HCT116 (cell line): Measurements from ENCODE around the gene CC2D2B. TPM values are rescaled to one million over a fixed set of nuclear protein-coding genes. Genes with fewer than 3 reads are reported as not detected.

ENCODE experiments used
- ATAC-seq: fragments of 200-7000 bp; cut with Tn5 transposase; 2 replicates; pipeline ENCODE4 v1.9.1; 2020; ENCODE audit warnings: mild to moderate bottlenecking, moderate library complexity
- BruUV-seq: library from RNA; stranded (reverse); fragments of 400-500 nt; replicated peaks from 2 replicates; lab custom pipeline; 2021; lab: Mats Ljungman, UMichigan
- CTCF ChIA-PET: fragments of 300-600 bp; sonication (Branson Sonifier 250); formaldehyde crosslinking; loops from one replicate; lab custom pipeline; 2021; ENCODE audit warnings: antibody characterized with exemption; lab: Charles Lee
- POLR2A ChIA-PET: fragments of 300-600, 350-600 bp; sonication (Branson Sonifier 250); formaldehyde crosslinking; loops from one replicate; lab custom pipeline; 2021; ENCODE audit warnings: antibody characterized with exemption; lab: Charles Lee
- RAD21 ChIA-PET, 2 experiments: fragments of 300-600 bp; sonication (Branson Sonifier 250); formaldehyde crosslinking; loops; one replicate each; lab custom pipeline; 2023; ENCODE audit warnings: low total read pairs in 2 of 2; ENCODE audit not compliant: uncharacterized antibody in 2 of 2, unreplicated experiment in 2 of 2, low non-redundant PET in 1 of 2; lab: Charles Lee
- DNase-seq: peaks from one replicate; pipeline ENCODE4 v3.0.0-alpha.2; 2010; ENCODE audit warnings: low read depth, low spot score
- H2AFZ ChIP-seq: fragments of 200-600 bp; shearing (Covaris generic), sonication (generic); 2 replicates; pipeline ENCODE4 v1.6.1; 2017; ENCODE audit warnings: low read depth, mixed run types, mixed read lengths, antibody characterized with exemption, low read length; ENCODE audit not compliant: poor library complexity, severe bottlenecking
- H3K27ac ChIP-seq: 2 replicates; pipeline ENCODE4 v1.5.1; 2012; ENCODE audit warnings: low read depth, low read length
- H3K27me3 ChIP-seq: fragments of 200-600 bp; sonication (generic); 2 replicates; pipeline ENCODE4 v1.6.1; 2016; ENCODE audit warnings: mixed run types, low read length, mixed read lengths; ENCODE audit not compliant: insufficient read depth
- H3K36me3 ChIP-seq, 2 experiments: fragments of 200-500 bp in 1 of 2; fragments of 200-600 bp in 1 of 2; sonication (Bioruptor generic) in 1 of 2; sonication (generic) in 1 of 2; 2 replicates each; pipeline versions ENCODE4 v1.5.1 to v1.6.1; 2014 to 2016; ENCODE audit warnings: low read length in 2 of 2, inconsistent platforms in 1 of 2, mixed read lengths in 1 of 2, mixed run types in 1 of 2; ENCODE audit not compliant: insufficient read depth in 2 of 2, control insufficient read depth in 1 of 2
- H3K4me1 ChIP-seq, 2 experiments: fragments of 200-600 bp in 1 of 2; sonication (generic) in 1 of 2; 2 replicates each; pipeline versions ENCODE4 v1.5.1 to v1.6.1; 2012 to 2017; ENCODE audit warnings: low read length in 2 of 2, inconsistent platforms in 1 of 2, mild to moderate bottlenecking in 1 of 2, mixed read lengths in 1 of 2, mixed run types in 1 of 2, moderate library complexity in 1 of 2; ENCODE audit not compliant: insufficient read depth in 2 of 2, control insufficient read depth in 1 of 2
- H3K4me2 ChIP-seq: fragments of 200-600 bp; sonication (generic); 2 replicates; pipeline ENCODE4 v1.6.1; 2017; ENCODE audit warnings: mixed run types, low read length, mixed read lengths
- H3K4me3 ChIP-seq, 2 experiments: fragments of 200-600 bp in 1 of 2; sonication (generic) in 1 of 2; replicated peaks in 1 of 2; 2 replicates each; pipeline ENCODE4 v1.5.1; 2011 to 2016; ENCODE audit warnings: low read length in 2 of 2, control low read depth in 1 of 2, low read depth in 1 of 2, mild to moderate bottlenecking in 1 of 2, mixed read lengths in 1 of 2, mixed run types in 1 of 2
- H3K79me2 ChIP-seq: fragments of 200-600 bp; sonication (generic); 2 replicates; pipeline ENCODE4 v1.6.1; 2017; ENCODE audit warnings: mild to moderate bottlenecking, mixed run types, low read length, moderate library complexity, mixed read lengths; ENCODE audit not compliant: insufficient read depth
- H3K9ac ChIP-seq: fragments of 200-600 bp; sonication (generic); 2 replicates; pipeline ENCODE4 v1.6.1; 2016; ENCODE audit warnings: low read length, mixed read lengths
- H3K9me2 ChIP-seq: fragments of 200-600 bp; sonication (generic), shearing (Covaris generic); 2 replicates; pipeline ENCODE4 v1.6.1; 2017; ENCODE audit warnings: mixed run types, mild to moderate bottlenecking, moderate library complexity; ENCODE audit not compliant: insufficient read depth
- H3K9me3 ChIP-seq, 2 experiments: fragments of 200-500 bp in 1 of 2; fragments of 200-600 bp in 1 of 2; sonication (Bioruptor generic) in 1 of 2; sonication (generic) in 1 of 2; 2 replicates each; pipeline ENCODE4 v1.6.1; 2014 to 2017; ENCODE audit warnings: low read length in 2 of 2, mixed read lengths in 2 of 2, inconsistent platforms in 1 of 2, low read depth in 1 of 2, mild to moderate bottlenecking in 1 of 2, mixed run types in 1 of 2, moderate library complexity in 1 of 2; ENCODE audit not compliant: control insufficient read depth in 1 of 2, insufficient read depth in 1 of 2
- H4K20me1 ChIP-seq: fragments of 200-600 bp; sonication (generic), shearing (Covaris generic); 2 replicates; pipeline ENCODE4 v1.6.1; 2017; ENCODE audit warnings: mixed run types, mild to moderate bottlenecking, moderate library complexity; ENCODE audit not compliant: insufficient read depth
- ATF3 ChIP-seq: IDR thresholded peaks from 2 replicates; pipeline ENCODE4 v1.6.1; 2012
- CBX3 ChIP-seq: IDR thresholded peaks from 2 replicates; pipeline ENCODE4 v1.6.1; 2012; ENCODE audit warnings: low read depth
- CEBPB ChIP-seq: IDR thresholded peaks from 2 replicates; pipeline ENCODE4 v1.6.1; 2012; ENCODE audit warnings: low read depth
- ELF1 ChIP-seq: IDR thresholded peaks from 2 replicates; pipeline ENCODE4 v1.6.1; 2012; ENCODE audit warnings: low read depth, borderline replicate concordance
- EZH2 ChIP-seq: fragments of 200-600 bp; sonication (generic); IDR thresholded peaks from 2 replicates; pipeline ENCODE4 v1.6.1; 2017; ENCODE audit warnings: antibody characterized with exemption, mixed run types
- EZH2phosphoT487 ChIP-seq: fragments of 200-600 bp; IDR thresholded peaks from 2 replicates; pipeline ENCODE4 v1.6.1; 2018; ENCODE audit warnings: antibody characterized with exemption, borderline replicate concordance
- FOSL1 ChIP-seq: IDR thresholded peaks from 2 replicates; pipeline ENCODE4 v1.6.1; 2012; ENCODE audit warnings: low read depth
- JUND ChIP-seq: IDR thresholded peaks from 2 replicates; pipeline ENCODE4 v1.6.1; 2012
- POLR2A ChIP-seq: IDR thresholded peaks from 2 replicates; pipeline ENCODE4 v1.7.0; 2011; ENCODE audit warnings: borderline replicate concordance; ENCODE audit not compliant: insufficient read depth, insufficient read length; ENCODE audit errors: extremely low read depth
- POLR2AphosphoS5 ChIP-seq: IDR thresholded peaks from 2 replicates; pipeline ENCODE4 v1.6.1; 2011; ENCODE audit warnings: mild to moderate bottlenecking, low read depth, low read length, moderate library complexity
- SRF ChIP-seq: IDR thresholded peaks from 2 replicates; pipeline ENCODE4 v1.6.1; 2012; ENCODE audit warnings: low read depth
- TCF7L2 ChIP-seq: IDR thresholded peaks from 2 replicates; pipeline ENCODE4 v1.7.0; 2011; ENCODE audit warnings: borderline replicate concordance, inconsistent platforms; ENCODE audit not compliant: insufficient read depth, insufficient read length; ENCODE audit errors: extremely low read depth
- YY1 ChIP-seq: IDR thresholded peaks from 2 replicates; pipeline ENCODE4 v1.6.1; 2011; ENCODE audit warnings: low read length, low read depth, moderate library complexity, mild to moderate bottlenecking; ENCODE audit not compliant: insufficient replicate concordance; ENCODE audit errors: extremely low read depth
- ZBTB33 ChIP-seq: IDR thresholded peaks from 2 replicates; pipeline ENCODE4 v1.6.1; 2011; ENCODE audit warnings: mild to moderate bottlenecking, low read length, moderate library complexity; ENCODE audit not compliant: insufficient replicate concordance; ENCODE audit errors: extremely low read depth
- ZFX ChIP-seq: fragments of 450-650 bp; IDR thresholded peaks from 2 replicates; pipeline ENCODE4 v1.6.1; 2017
- ZNF274 ChIP-seq: fragments of 200-500 bp; sonication (Bioruptor generic); IDR thresholded peaks from 2 replicates; pipeline ENCODE4 v1.6.1; 2014; ENCODE audit warnings: mild to moderate bottlenecking, low read depth, low read length, inconsistent platforms
- intact Hi-C: fragments of 100-400 bp; cut with micrococcal nuclease; formaldehyde crosslinking; loops from 2 replicates; pipeline ENCODE4 v1.10.0; 2022
- total RNA-seq: library from RNA; stranded (reverse); gene quantifications from one replicate; pipeline ENCODE4 v1.2.1, GENCODE V29; 2021; ENCODE audit not compliant: unreplicated experiment
- TF ChIP-seq, protein P1 (sequence below): IDR thresholded peaks from 2 replicates; pipeline ENCODE4 v1.6.1; 2012
- TF ChIP-seq, protein P2 (sequence below): IDR thresholded peaks from 2 replicates; pipeline ENCODE4 v1.6.1; 2012; ENCODE audit warnings: low read depth

CC2D2B gene
- total RNA-seq, 1 experiment from 2014 or later = 0.20 TPM

- CTCF ChIA-PET = interaction anchor here (0.7 kb wide), 1 partner anchor 83 kb away, joined by 3 read pairs; no protein-coding TSS in a partner anchor
- BruUV-seq = no TSS peak
- intact Hi-C loops = no loop called here
Observed at GRCh38 chr10:96014473-96015102, 106.8 kb downstream of the CC2D2B start.

More at GRCh38 chr10:96014473-96015102, 106.8 kb downstream of the CC2D2B start:
- POLR2A ChIA-PET = no interaction called here
- H3K9ac ChIP-seq = no peak overlapping the region
- no peak overlapping the region for H3K27ac ChIP-seq
- H3K36me3 ChIP-seq = no peaks in the 10 kb centered on the region
- H3K4me2 ChIP-seq = no peak overlapping the region
- H2AFZ ChIP-seq = no peak overlapping the region
- H3K9me3 ChIP-seq = no peaks in the 10 kb centered on the region
- no peak for TF ChIP-seq ATF3
- TF ChIP-seq ZBTB33 = no peak
- TF ChIP-seq, protein P1, sequence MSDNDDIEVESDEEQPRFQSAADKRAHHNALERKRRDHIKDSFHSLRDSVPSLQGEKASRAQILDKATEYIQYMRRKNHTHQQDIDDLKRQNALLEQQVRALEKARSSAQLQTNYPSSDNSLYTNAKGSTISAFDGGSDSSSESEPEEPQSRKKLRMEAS = no peak
- TF ChIP-seq, protein P2, sequence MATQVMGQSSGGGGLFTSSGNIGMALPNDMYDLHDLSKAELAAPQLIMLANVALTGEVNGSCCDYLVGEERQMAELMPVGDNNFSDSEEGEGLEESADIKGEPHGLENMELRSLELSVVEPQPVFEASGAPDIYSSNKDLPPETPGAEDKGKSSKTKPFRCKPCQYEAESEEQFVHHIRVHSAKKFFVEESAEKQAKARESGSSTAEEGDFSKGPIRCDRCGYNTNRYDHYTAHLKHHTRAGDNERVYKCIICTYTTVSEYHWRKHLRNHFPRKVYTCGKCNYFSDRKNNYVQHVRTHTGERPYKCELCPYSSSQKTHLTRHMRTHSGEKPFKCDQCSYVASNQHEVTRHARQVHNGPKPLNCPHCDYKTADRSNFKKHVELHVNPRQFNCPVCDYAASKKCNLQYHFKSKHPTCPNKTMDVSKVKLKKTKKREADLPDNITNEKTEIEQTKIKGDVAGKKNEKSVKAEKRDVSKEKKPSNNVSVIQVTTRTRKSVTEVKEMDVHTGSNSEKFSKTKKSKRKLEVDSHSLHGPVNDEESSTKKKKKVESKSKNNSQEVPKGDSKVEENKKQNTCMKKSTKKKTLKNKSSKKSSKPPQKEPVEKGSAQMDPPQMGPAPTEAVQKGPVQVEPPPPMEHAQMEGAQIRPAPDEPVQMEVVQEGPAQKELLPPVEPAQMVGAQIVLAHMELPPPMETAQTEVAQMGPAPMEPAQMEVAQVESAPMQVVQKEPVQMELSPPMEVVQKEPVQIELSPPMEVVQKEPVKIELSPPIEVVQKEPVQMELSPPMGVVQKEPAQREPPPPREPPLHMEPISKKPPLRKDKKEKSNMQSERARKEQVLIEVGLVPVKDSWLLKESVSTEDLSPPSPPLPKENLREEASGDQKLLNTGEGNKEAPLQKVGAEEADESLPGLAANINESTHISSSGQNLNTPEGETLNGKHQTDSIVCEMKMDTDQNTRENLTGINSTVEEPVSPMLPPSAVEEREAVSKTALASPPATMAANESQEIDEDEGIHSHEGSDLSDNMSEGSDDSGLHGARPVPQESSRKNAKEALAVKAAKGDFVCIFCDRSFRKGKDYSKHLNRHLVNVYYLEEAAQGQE = no peak
- no peak for TF ChIP-seq POLR2AphosphoS5
- TF ChIP-seq EZH2 = no peak
- no peak for TF ChIP-seq EZH2phosphoT487
- TF ChIP-seq TCF7L2 = no peak
- no peak for TF ChIP-seq POLR2A
- TF ChIP-seq CEBPB = no peak
- TF ChIP-seq FOSL1 = no peak
- TF ChIP-seq SRF = no peak
- TF ChIP-seq YY1 = no peak
- TF ChIP-seq CBX3 = no peak
- no peak for TF ChIP-seq JUND
- TF ChIP-seq ZNF274 = no peak
- TF ChIP-seq ELF1 = no peak
- TF ChIP-seq ZFX = no peak
- no peak overlapping the region for H3K4me3 ChIP-seq
- H3K4me1 ChIP-seq = no peaks in the 10 kb centered on the region
- no peaks in the 10 kb centered on the region for H3K79me2 ChIP-seq
- H3K27me3 ChIP-seq = no peaks in the 10 kb centered on the region
- DNase-seq (no peak), ATAC-seq (no peak)
- no peaks in the 10 kb centered on the region for H4K20me1 ChIP-seq
- RAD21 ChIA-PET = no interaction called here
- H3K9me2 ChIP-seq = no peaks in the 10 kb centered on the region
